H1 (cell line): ENCODE measurements around the gene PRKCA. TPM values are rescaled to one million over a fixed set of nuclear protein-coding genes. Genes with fewer than 3 reads are reported as not detected.

Source experiments
- RAD21 ChIP-seq, 2 experiments: IDR thresholded peaks in 1 of 2; conservative IDR thresholded peaks in 1 of 2; 2 replicates each; pipeline ENCODE4 v1.6.1; 2011; ENCODE audit warnings: low read depth in 2 of 2, low read length in 2 of 2, improper control_type of control experiment in 1 of 2, inconsistent platforms in 1 of 2, mild to moderate bottlenecking in 1 of 2, moderate library complexity in 1 of 2
- SIRT6 ChIP-seq: IDR thresholded peaks from one replicate; pipeline ENCODE4 v1.7.1; 2012; ENCODE audit warnings: low read length, inconsistent platforms
- YY1 ChIP-seq: IDR thresholded peaks from 2 replicates; pipeline ENCODE4 v1.6.1; 2011; ENCODE audit warnings: low read depth, mild to moderate bottlenecking, low read length
- polyA plus RNA-seq, 7 experiments: library from polyadenylated mRNA; depleted of rRNA in 3 of 7; stranded (reverse) in 5 of 7; unstranded in 2 of 7; fragments of >200 nt in 5 of 7; fragments of 200-250 nt in 2 of 7; gene quantifications; 1 replicate in 5 of 7; 2 replicates in 1 of 7; 4 replicates in 1 of 7; pipeline versions ENCODE4 v1.2.1 to v1.2.3, GENCODE V29; 2011 to 2013; ENCODE audit warnings: missing spikeins in 2 of 7, mixed read lengths in 2 of 7
- total RNA-seq: library from RNA; stranded (reverse); fragmentation: NEBNext Ultra II Directional; extraction: Animal tissue kit (Norgen Biotek cat#: 25700); gene quantifications from 2 replicates; pipeline ENCODE4 v1.2.1, GENCODE V29; 2021

The PRKCA gene
- total and polyA plus RNA-seq, 2 of the 8 experiments (the other 6 are each of a cell fraction or from before 2014, with no cell fraction given): 5.8 to 17.8 TPM

- no peak for TF ChIP-seq RAD21 (IDR thresholded peaks at IDR 0.05 in 1 of 2, conservative IDR thresholded peaks at IDR 0.05 in 1 of 2; ENCODE audit: low read depth in 2 of 2, low read length in 2 of 2)
- no peak for TF ChIP-seq SIRT6
- no peak for TF ChIP-seq YY1
Measured at GRCh38 chr17:66443606-66444005, 141.2 kb downstream of the PRKCA start (continued).
